Caco-2 (cell line): ENCODE measurements around the gene NME3. TPM values are rescaled to one million over a fixed set of nuclear protein-coding genes. Genes with fewer than 3 reads are reported as not detected.

Experiments
- BruUV-seq: library from RNA; stranded (reverse); fragments of 400-500 nt; replicated peaks from 2 replicates; lab custom pipeline; 2021; lab: Mats Ljungman, UMichigan
- CTCF ChIA-PET: fragments of 300-600 bp; sonication (Branson Sonifier 250); formaldehyde crosslinking; loops from one replicate; lab custom pipeline; 2022; ENCODE audit warnings: antibody characterized with exemption; lab: Charles Lee
- POLR2A ChIA-PET: fragments of 300-600 bp; sonication (Branson Sonifier 250); formaldehyde crosslinking; loops from one replicate; lab custom pipeline; 2022; ENCODE audit warnings: antibody characterized with exemption; lab: Charles Lee
- DNase-seq, 2 experiments: peaks; one replicate each; pipeline versions ENCODE4 v3.0.0 to v3.0.0-alpha.2; 2020 to 2022
- H3K27me3 ChIP-seq: replicated peaks from 2 replicates; pipeline ENCODE4 v1.6.0; 2011; ENCODE audit warnings: low read length; ENCODE audit not compliant: control insufficient read depth, insufficient read depth
- H3K36me3 ChIP-seq: 2 replicates; pipeline ENCODE4 v1.5.1; 2011; ENCODE audit warnings: low read length; ENCODE audit not compliant: control insufficient read depth, insufficient read depth
- H3K4me1 ChIP-seq: fragments of 250-450 bp; sonication (Bioruptor Pico); 2 replicates; pipeline ENCODE4 v1.5.1; 2020; ENCODE audit warnings: mild to moderate bottlenecking
- H3K4me3 ChIP-seq: 2 replicates; pipeline ENCODE4 v1.5.1; 2011; ENCODE audit warnings: low read depth, mild to moderate bottlenecking, control low read depth, low read length
- H3K9me3 ChIP-seq: fragments of 250-450 bp; sonication (Bioruptor Pico); 2 replicates; pipeline ENCODE4 v1.5.1; 2020; ENCODE audit warnings: mild to moderate bottlenecking, moderate library complexity
- H3K27ac Mint-ChIP-seq: one replicate; pipeline ENCODE4 v1.8.0; 2022; ENCODE audit warnings: mixed read lengths; ENCODE audit not compliant: unreplicated experiment
- H3K27me3 Mint-ChIP-seq: one replicate; pipeline ENCODE4 v1.8.0; 2022; ENCODE audit warnings: mixed read lengths; ENCODE audit not compliant: insufficient read depth, unreplicated experiment
- H3K36me3 Mint-ChIP-seq: one replicate; pipeline ENCODE4 v1.8.0; 2022; ENCODE audit warnings: mild to moderate bottlenecking, mixed read lengths; ENCODE audit not compliant: insufficient read depth, unreplicated experiment
- H3K4me1 Mint-ChIP-seq: one replicate; pipeline ENCODE4 v1.8.0; 2022; ENCODE audit warnings: low read depth, mixed read lengths; ENCODE audit not compliant: unreplicated experiment
- H3K4me3 Mint-ChIP-seq: one replicate; pipeline ENCODE4 v1.8.0; 2022; ENCODE audit warnings: mild to moderate bottlenecking, moderate library complexity, mixed read lengths; ENCODE audit not compliant: unreplicated experiment
- H3K9me3 Mint-ChIP-seq: one replicate; pipeline ENCODE4 v1.8.0; 2022; ENCODE audit warnings: mixed read lengths; ENCODE audit not compliant: unreplicated experiment
- CTCF ChIP-seq, 2 experiments: fragments of 200-600 bp in 1 of 2; IDR thresholded peaks; 1 replicate in 1 of 2; 2 replicates in 1 of 2; pipeline versions ENCODE4 v1.5.1 to v1.8.0; 2011 to 2022; ENCODE audit warnings: antibody characterized with exemption in 1 of 2, control low read depth in 1 of 2, inconsistent platforms in 1 of 2, low read depth in 1 of 2, low read length in 1 of 2, mild to moderate bottlenecking in 1 of 2, moderate library complexity in 1 of 2; ENCODE audit not compliant: insufficient read depth in 1 of 2, severe bottlenecking in 1 of 2, unreplicated experiment in 1 of 2
- intact Hi-C: fragments of 100-400 bp; cut with micrococcal nuclease; formaldehyde crosslinking; loops from one replicate; pipeline ENCODE4 v1.10.0; 2022; ENCODE audit not compliant: unreplicated experiment
- total RNA-seq: library from RNA; stranded (reverse); gene quantifications from 2 replicates; pipeline ENCODE4 v1.2.3, GENCODE V29; 2022

NME3 gene
- total RNA-seq, 1 experiment from 2014 or later, result 7.0 TPM

- Histone ChIP-seq H3K4me3 (no peak overlapping the region), H3K9me3 (no peaks in the 10 kb centered on the region), H3K27me3 (no peaks in the 10 kb centered on the region), H3K4me1 (no peaks in the 10 kb centered on the region), H3K36me3 (no peaks in the 10 kb centered on the region; the same call in none of the 2 replicates)
- ChIA-PET CTCF (interaction anchor here (0.6 to 1.3 kb wide), 2 partner anchors 22 to 39 kb away, joined by 3 to 5 read pairs; partner anchors contain the start of gene MAPK8IP3), POLR2A (no interaction called here)
- H3K4me1 Mint-ChIP-seq, result no peaks in the 10 kb centered on the region
- intact Hi-C loops, result no loop called here
- no peak overlapping the region for H3K27ac Mint-ChIP-seq
- H3K4me3 Mint-ChIP-seq, result no peak overlapping the region
- DNase-seq, result no peak
- no TSS peak for BruUV-seq
- no peaks in the 10 kb centered on the region for H3K9me3 Mint-ChIP-seq
- peaks cover 23% of the 10 kb centered on the region for H3K36me3 Mint-ChIP-seq
- no peaks in the 10 kb centered on the region for H3K27me3 Mint-ChIP-seq
- TF ChIP-seq CTCF (IDR thresholded peaks at IDR 0.05; ENCODE audit: insufficient read depth in 1 of 2, low read depth in 1 of 2, low read length in 1 of 2, severe bottlenecking in 1 of 2, unreplicated experiment in 1 of 2), result no peak
Measured at GRCh38 chr16:1727651-1728624, 43.4 kb downstream of the NME3 start.

- no peaks in the 10 kb centered on the region for H3K9me3 ChIP-seq
- ChIA-PET POLR2A (no interaction called here), CTCF (no interaction called here)
- DNase-seq, result no peak
- BruUV-seq, result no TSS peak
- H3K4me3 ChIP-seq, result no peak overlapping the region
- H3K36me3 Mint-ChIP-seq, result peaks cover 21% of the 10 kb centered on the region
- TF ChIP-seq CTCF (IDR thresholded peaks at IDR 0.05; ENCODE audit: insufficient read depth in 1 of 2, low read depth in 1 of 2, low read length in 1 of 2, severe bottlenecking in 1 of 2, unreplicated experiment in 1 of 2), result no peak
- no peaks in the 10 kb centered on the region for H3K4me1 Mint-ChIP-seq
- H3K4me1 ChIP-seq, result no peaks in the 10 kb centered on the region
- H3K27me3 ChIP-seq, result no peaks in the 10 kb centered on the region
- intact Hi-C loops, result no loop called here
- H3K4me3 Mint-ChIP-seq, result no peak overlapping the region
- no peaks in the 10 kb centered on the region; the same call in none of the 2 replicates for H3K36me3 ChIP-seq
- H3K27me3 Mint-ChIP-seq, result no peaks in the 10 kb centered on the region
- no peaks in the 10 kb centered on the region for H3K9me3 Mint-ChIP-seq
- no peak overlapping the region for H3K27ac Mint-ChIP-seq
Measured at GRCh38 chr16:1726661-1727502, 44.5 kb downstream of the NME3 start.

- no peak for DNase-seq
- no peak for TF ChIP-seq CTCF (IDR thresholded peaks at IDR 0.05; ENCODE audit: insufficient read depth in 1 of 2, low read depth in 1 of 2, low read length in 1 of 2, severe bottlenecking in 1 of 2, unreplicated experiment in 1 of 2)
- ChIA-PET CTCF (interaction anchor here (0.8 to 1.6 kb wide), 2 partner anchors 18 to 19 kb away, joined by 3 to 10 read pairs; partner anchors contain the start of gene MAPK8IP3), POLR2A (no interaction called here)
- Mint-ChIP-seq H3K36me3 (peaks cover 32% of the 10 kb centered on the region), H3K4me1 (no peaks in the 10 kb centered on the region), H3K9me3 (no peaks in the 10 kb centered on the region), H3K27me3 (no peaks in the 10 kb centered on the region), H3K4me3 (no peak overlapping the region), H3K27ac (no peak overlapping the region)
- intact Hi-C loops, result no loop called here
- Histone ChIP-seq H3K4me1 (no peaks in the 10 kb centered on the region), H3K9me3 (no peaks in the 10 kb centered on the region), H3K36me3 (no peaks in the 10 kb centered on the region; the same call in 1 of the 2 replicates), H3K27me3 (no peaks in the 10 kb centered on the region), H3K4me3 (no peak overlapping the region)
- no TSS peak for BruUV-seq
Measured at GRCh38 chr16:1724491-1724890, 46.9 kb downstream of the NME3 start.
